ENCODE data around the gene ZNF627. TPM values are rescaled to one million over a fixed set of nuclear protein-coding genes. Genes with fewer than 3 reads are reported as not detected.

The ZNF627 gene
- total and polyA plus RNA-seq, 2 experiments from 2014 or later: 7.8 to 21.2 TPM

DNA sequence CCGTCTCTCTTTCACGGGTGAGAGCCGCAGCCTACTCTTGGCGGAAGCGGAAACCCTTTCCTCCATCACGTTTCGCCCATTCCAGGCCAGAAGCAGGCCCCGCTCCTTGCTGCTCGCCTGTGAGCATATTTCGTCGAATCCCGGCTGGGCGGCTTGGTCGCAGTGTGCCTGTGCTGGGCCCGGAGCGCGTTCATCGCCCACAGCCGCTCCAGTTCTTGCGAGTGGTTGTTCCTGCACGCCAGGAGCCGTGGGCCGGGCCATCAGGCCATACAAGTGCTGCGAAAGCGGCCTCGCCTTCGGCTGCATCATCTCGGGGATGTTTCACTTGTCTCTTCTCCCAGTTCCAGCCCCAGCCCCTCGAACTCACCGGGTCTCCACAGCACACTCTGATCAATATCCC, 65.0 kb downstream of the ZNF627 start:
- no peak overlapping the region for H3K4me2 ChIP-seq
- no peaks in the 10 kb centered on the region for H3K9me2 ChIP-seq (replicated peaks; ENCODE audit: insufficient read depth)
- no peak overlapping the region for H2AFZ ChIP-seq
- H3K27me3 ChIP-seq: no peaks in the 10 kb centered on the region
- no peaks in the 10 kb centered on the region for H4K20me1 ChIP-seq (ENCODE audit: insufficient read depth, poor library complexity, severe bottlenecking)
- H3K4me1 ChIP-seq (ENCODE audit: insufficient read depth): no peaks in the 10 kb centered on the region
- DNase-seq (ENCODE audit: low spot score): no peak
- H3K4me3 ChIP-seq: no peak overlapping the region
- no peaks in the 10 kb centered on the region for H3K9me3 ChIP-seq (ENCODE audit: low read depth)
- TF ChIP-seq EZH2phosphoT487 (IDR thresholded peaks at IDR 0.05; ENCODE audit: low read depth, severe bottlenecking, unreplicated experiment): no peak
- TF ChIP-seq CTCF (IDR thresholded peaks at IDR 0.05; ENCODE audit: poor library complexity): no peak
- no peak for TF ChIP-seq EZH2 (IDR thresholded peaks at IDR 0.05; ENCODE audit: borderline replicate concordance)
- no peaks in the 10 kb centered on the region for H3K36me3 ChIP-seq (replicated peaks; ENCODE audit: insufficient read depth, low read depth)
- no peaks in the 10 kb centered on the region for H3K79me2 ChIP-seq
- WGBS (ENCODE audit: low lambda C conversion rate, missing lambda C conversion rate): 98% methylated on average over 28 of the region's 30 CpGs
- no peak overlapping the region for H3K27ac ChIP-seq

DNA sequence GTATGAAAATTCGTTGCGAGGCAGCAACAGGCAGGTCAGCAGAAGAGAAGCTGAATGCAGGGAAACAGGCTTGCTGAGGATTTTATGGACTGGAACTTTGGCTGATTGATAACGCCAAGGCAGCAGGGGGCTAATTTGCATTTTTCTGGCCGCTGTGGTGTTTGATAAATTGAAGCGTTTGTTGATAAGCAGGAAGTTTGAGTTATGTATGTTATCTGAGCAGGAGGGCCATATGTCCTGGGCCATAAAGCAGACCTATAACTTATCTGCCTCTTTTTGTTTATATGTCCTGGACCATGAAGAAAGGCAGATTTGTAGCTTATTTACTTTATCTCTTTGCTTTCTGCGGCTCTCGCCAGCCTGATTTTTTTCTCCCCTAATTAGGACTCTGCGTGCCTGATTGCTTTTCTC, 65.9 kb downstream of the ZNF627 start:
- H3K9me3 ChIP-seq (ENCODE audit: low read depth): no peaks in the 10 kb centered on the region
- no peaks in the 10 kb centered on the region for H3K4me1 ChIP-seq (ENCODE audit: insufficient read depth)
- no peak overlapping the region for H2AFZ ChIP-seq
- H3K36me3 ChIP-seq (replicated peaks; ENCODE audit: insufficient read depth, low read depth): no peaks in the 10 kb centered on the region
- H3K9me2 ChIP-seq (replicated peaks; ENCODE audit: insufficient read depth): no peaks in the 10 kb centered on the region
- H3K79me2 ChIP-seq: no peaks in the 10 kb centered on the region
- no peak overlapping the region for H3K4me2 ChIP-seq
- 55% methylated on average over 8 of the region's 8 CpGs for WGBS (ENCODE audit: low lambda C conversion rate, missing lambda C conversion rate)
- H3K27ac ChIP-seq: no peak overlapping the region
- H3K27me3 ChIP-seq: no peaks in the 10 kb centered on the region
- H3K4me3 ChIP-seq: no peak overlapping the region
- TF ChIP-seq EZH2 (IDR thresholded peaks at IDR 0.05; ENCODE audit: borderline replicate concordance) (no peak), EZH2phosphoT487 (IDR thresholded peaks at IDR 0.05; ENCODE audit: low read depth, severe bottlenecking, unreplicated experiment) (no peak), CTCF (IDR thresholded peaks at IDR 0.05; ENCODE audit: poor library complexity) (no peak)
- no peak for DNase-seq (ENCODE audit: low spot score)
- H4K20me1 ChIP-seq (ENCODE audit: insufficient read depth, poor library complexity, severe bottlenecking): no peaks in the 10 kb centered on the region

Other genes with a start within 250 kb of the ZNF627 start
- 10.9 and 25.9 TPM in 2 replicates for gene PLPPR2, start 242.1 kb upstream of the ZNF627 start, total RNA-seq
- gene PLPPR2, start 242.1 kb upstream of the ZNF627 start, polyA plus RNA-seq: 41.7 and 47.0 TPM in 2 replicates
- 2.2 and 3.1 TPM in 2 replicates for gene SWSAP1, start 222.8 kb upstream of the ZNF627 start, total RNA-seq
- gene SWSAP1, start 222.8 kb upstream of the ZNF627 start, polyA plus RNA-seq: 4.0 and 4.9 TPM in 2 replicates
- gene EPOR, start 213.2 kb upstream of the ZNF627 start, total RNA-seq: 16.6 and 20.9 TPM in 2 replicates
- 34.2 and 46.8 TPM in 2 replicates for gene EPOR, start 213.2 kb upstream of the ZNF627 start, polyA plus RNA-seq
- gene RGL3, start 178.2 kb upstream of the ZNF627 start, total RNA-seq: 20.6 and 27.6 TPM in 2 replicates
- 55.6 and 94.8 TPM in 2 replicates for gene RGL3, start 178.2 kb upstream of the ZNF627 start, polyA plus RNA-seq
- 0.08 and 1.3 TPM in 2 replicates for gene ODAD3, start 162.4 kb upstream of the ZNF627 start, total RNA-seq
- gene ODAD3, start 162.4 kb upstream of the ZNF627 start, polyA plus RNA-seq: 1.4 and 1.9 TPM in 2 replicates
- gene PRKCSH, start 161.8 kb upstream of the ZNF627 start, total RNA-seq: 60.0 and 85.1 TPM in 2 replicates
- 245 and 251 TPM in 2 replicates for gene PRKCSH, start 161.8 kb upstream of the ZNF627 start, polyA plus RNA-seq
- 0.30 TPM in 1 of 2 replicates, not detected in the other for gene ELAVL3, start 116.4 kb upstream of the ZNF627 start, total RNA-seq
- gene ELAVL3, start 116.4 kb upstream of the ZNF627 start, polyA plus RNA-seq: 0.11 and 0.18 TPM in 2 replicates
- gene ZNF653, start 91.6 kb upstream of the ZNF627 start, total RNA-seq: 8.4 and 9.5 TPM in 2 replicates
- 9.6 and 10.2 TPM in 2 replicates for gene ZNF653, start 91.6 kb upstream of the ZNF627 start, polyA plus RNA-seq
- 32.5 and 36.3 TPM in 2 replicates for gene ECSIT, start 68.3 kb upstream of the ZNF627 start, total RNA-seq
- gene ECSIT, start 68.3 kb upstream of the ZNF627 start, polyA plus RNA-seq: 23.2 and 26.3 TPM in 2 replicates
- gene CNN1, start 58.6 kb upstream of the ZNF627 start, total RNA-seq: 12.1 and 20.1 TPM in 2 replicates
- gene CNN1, start 58.6 kb upstream of the ZNF627 start, polyA plus RNA-seq: 12.6 and 12.9 TPM in 2 replicates
- 28.1 and 30.3 TPM in 2 replicates for gene ELOF1, start 38.3 kb upstream of the ZNF627 start, total RNA-seq
- 72.6 and 81.1 TPM in 2 replicates for gene ELOF1, start 38.3 kb upstream of the ZNF627 start, polyA plus RNA-seq
- gene ACP5, start 19.8 kb upstream of the ZNF627 start, total RNA-seq: 16.6 and 18.1 TPM in 2 replicates
- gene ACP5, start 19.8 kb upstream of the ZNF627 start, polyA plus RNA-seq: 6.5 and 7.2 TPM in 2 replicates
- 10.4 and 13.9 TPM in 2 replicates for gene ZNF823, start 141.5 kb downstream of the ZNF627 start, total RNA-seq
- gene ZNF823, start 141.5 kb downstream of the ZNF627 start, polyA plus RNA-seq: 3.4 and 3.8 TPM in 2 replicates
- gene ZNF441, start 169.5 kb downstream of the ZNF627 start, total RNA-seq: 6.2 and 6.7 TPM in 2 replicates
- gene ZNF441, start 169.5 kb downstream of the ZNF627 start, polyA plus RNA-seq: 2.9 and 6.4 TPM in 2 replicates
- gene ZNF491, start 201.0 kb downstream of the ZNF627 start, total RNA-seq: 2.9 and 4.8 TPM in 2 replicates
- 0.95 and 2.0 TPM in 2 replicates for gene ZNF491, start 201.0 kb downstream of the ZNF627 start, polyA plus RNA-seq
- gene ZNF440, start 216.8 kb downstream of the ZNF627 start, total RNA-seq: 13.6 and 17.0 TPM in 2 replicates
- gene ZNF440, start 216.8 kb downstream of the ZNF627 start, polyA plus RNA-seq: 1.9 and 3.0 TPM in 2 replicates

All from hepatocyte (in vitro differentiated cells).